GM19438 (cell line): ENCODE data around the gene SPHK1.

ENCODE experiments used
- ATAC-seq: cut with Tn5 transposase; IDR thresholded peaks from one replicate; pipeline ENCODE4 v1.9.1; 2021; ENCODE audit warnings: low read depth; ENCODE audit not compliant: unreplicated experiment

The SPHK1 gene

GRCh38 chr17:76383546-76384221, 725 bp upstream of the SPHK1 start:
- ATAC-seq: no peak

GRCh38 chr17:76384987-76385891, 830 bp downstream of the SPHK1 start:
- no peak for ATAC-seq

- ATAC-seq: no peak
Measured at GRCh38 chr17:76385892-76386786, 1.7 kb downstream of the SPHK1 start.

GRCh38 chr17:76386966-76387765, 2.8 kb downstream of the SPHK1 start:
- ATAC-seq: no peak

GRCh38 chr17:76388966-76389888, 4.8 kb downstream of the SPHK1 start:
- no peak for ATAC-seq

- no peak for ATAC-seq
Measured at GRCh38 chr17:76390003-76390421, 5.6 kb downstream of the SPHK1 start.

GRCh38 chr17:76391200-76391715, 6.8 kb downstream of the SPHK1 start:
- ATAC-seq: no peak

GRCh38 chr17:76394166-76394565, 9.8 kb downstream of the SPHK1 start:
- no peak for ATAC-seq

- ATAC-seq: no peak
Measured at GRCh38 chr17:76395980-76396379, 11.6 kb downstream of the SPHK1 start.

GRCh38 chr17:76397184-76397583, 12.8 kb downstream of the SPHK1 start:
- ATAC-seq: no peak

- no peak for ATAC-seq
Measured at GRCh38 chr17:76397687-76398522, 13.5 kb downstream of the SPHK1 start.

- no peak for ATAC-seq
Measured at GRCh38 chr17:76398523-76399174, 14.2 kb downstream of the SPHK1 start.

GRCh38 chr17:76399175-76400172, 15.1 kb downstream of the SPHK1 start:
- ATAC-seq: no peak

GRCh38 chr17:76402711-76403110, 18.3 kb downstream of the SPHK1 start:
- ATAC-seq: no peak

- ATAC-seq: no peak
Measured at GRCh38 chr17:76404256-76404655, 19.8 kb downstream of the SPHK1 start.

- ATAC-seq: no peak
Measured at GRCh38 chr17:76404976-76405563, 20.7 kb downstream of the SPHK1 start.
